Epithelial cell of esophagus (primary cell): ENCODE measurements around the gene LRRC32.

Source experiments
- DNase-seq: peaks from one replicate; pipeline ENCODE4 v3.0.0; 2010; ENCODE audit warnings: low read depth
- H3K4me3 ChIP-seq: 2 replicates; pipeline ENCODE4 v1.5.1; 2011; ENCODE audit warnings: mild to moderate bottlenecking, low read length, control low read depth
- TF ChIP-seq, protein P1 (sequence below): IDR thresholded peaks from 2 replicates; pipeline ENCODE4 v1.5.1; 2011; ENCODE audit warnings: low read depth, mild to moderate bottlenecking, low read length, control low read depth, inconsistent platforms; ENCODE audit not compliant: insufficient read depth; ENCODE audit errors: missing control alignments

Gene LRRC32

GRCh38 chr11:76634886-76635285 is 35.7 kb downstream of the LRRC32 start:
- H3K4me3 ChIP-seq = no peak overlapping the region
- TF ChIP-seq, protein P1, sequence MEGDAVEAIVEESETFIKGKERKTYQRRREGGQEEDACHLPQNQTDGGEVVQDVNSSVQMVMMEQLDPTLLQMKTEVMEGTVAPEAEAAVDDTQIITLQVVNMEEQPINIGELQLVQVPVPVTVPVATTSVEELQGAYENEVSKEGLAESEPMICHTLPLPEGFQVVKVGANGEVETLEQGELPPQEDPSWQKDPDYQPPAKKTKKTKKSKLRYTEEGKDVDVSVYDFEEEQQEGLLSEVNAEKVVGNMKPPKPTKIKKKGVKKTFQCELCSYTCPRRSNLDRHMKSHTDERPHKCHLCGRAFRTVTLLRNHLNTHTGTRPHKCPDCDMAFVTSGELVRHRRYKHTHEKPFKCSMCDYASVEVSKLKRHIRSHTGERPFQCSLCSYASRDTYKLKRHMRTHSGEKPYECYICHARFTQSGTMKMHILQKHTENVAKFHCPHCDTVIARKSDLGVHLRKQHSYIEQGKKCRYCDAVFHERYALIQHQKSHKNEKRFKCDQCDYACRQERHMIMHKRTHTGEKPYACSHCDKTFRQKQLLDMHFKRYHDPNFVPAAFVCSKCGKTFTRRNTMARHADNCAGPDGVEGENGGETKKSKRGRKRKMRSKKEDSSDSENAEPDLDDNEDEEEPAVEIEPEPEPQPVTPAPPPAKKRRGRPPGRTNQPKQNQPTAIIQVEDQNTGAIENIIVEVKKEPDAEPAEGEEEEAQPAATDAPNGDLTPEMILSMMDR = no peak
- DNase-seq = no peak

DNA sequence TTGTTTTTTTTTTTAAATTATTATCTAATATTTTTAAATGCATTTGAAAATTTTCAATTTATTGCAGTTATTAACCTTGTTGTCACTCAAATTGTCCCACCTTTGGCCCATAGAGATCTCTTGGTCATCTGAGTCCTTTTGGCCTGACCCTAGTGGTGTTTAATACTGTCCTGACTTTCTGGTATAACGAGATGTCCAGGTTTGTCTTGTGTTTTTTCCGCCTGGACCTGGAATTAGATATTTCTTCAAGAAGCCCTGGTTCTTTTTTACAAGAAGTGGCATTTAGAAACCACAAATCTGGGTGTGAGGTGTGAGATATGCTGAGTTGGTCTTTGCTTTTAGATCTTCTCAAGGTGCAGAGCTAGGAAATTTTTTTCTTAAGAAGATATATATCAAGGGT is 38.1 kb downstream of the LRRC32 start:
- TF ChIP-seq, protein P1 = no peak
- DNase-seq = no peak
- H3K4me3 ChIP-seq = no peak overlapping the region

GRCh38 chr11:76631566-76632308 is 38.8 kb downstream of the LRRC32 start:
- no peak for DNase-seq
- TF ChIP-seq, protein P1 = no peak
- H3K4me3 ChIP-seq = no peak overlapping the region

DNA sequence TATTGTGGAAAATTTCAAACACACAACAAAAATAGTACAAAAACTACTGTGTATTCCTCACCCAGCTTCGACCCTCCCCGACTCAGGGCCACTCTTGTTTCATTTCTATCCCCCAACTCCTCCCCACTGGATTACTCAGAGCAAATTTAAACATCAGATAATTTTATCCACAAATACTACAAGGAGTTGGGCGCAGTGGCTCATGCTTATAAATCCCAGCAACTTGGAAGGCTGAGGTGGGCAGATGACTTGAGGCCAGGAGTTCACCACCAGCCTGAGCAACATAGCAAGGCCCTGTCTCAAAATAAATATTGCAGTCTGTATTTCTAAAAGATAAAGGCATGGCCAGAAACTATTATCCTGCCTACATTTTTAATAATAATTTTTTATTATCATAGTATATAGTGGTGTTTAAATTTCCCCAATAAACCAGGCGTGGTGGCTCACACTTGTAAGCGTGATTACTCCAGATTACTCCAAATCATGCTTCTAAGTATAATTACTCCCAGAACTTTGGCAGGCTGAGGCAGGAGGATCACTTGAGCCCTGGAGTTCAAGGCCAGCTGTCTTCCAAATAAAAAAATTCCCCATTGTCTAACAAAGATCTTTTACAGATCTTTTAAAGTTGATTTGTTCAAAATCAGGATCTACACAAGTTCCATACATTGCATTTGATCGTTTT is 39.8 kb downstream of the LRRC32 start:
- TF ChIP-seq, protein P1 = no peak
- H3K4me3 ChIP-seq = no peak overlapping the region

GRCh38 chr11:76629853-76630599 is 40.5 kb downstream of the LRRC32 start:
- no peak for DNase-seq
- no peak overlapping the region for H3K4me3 ChIP-seq
- TF ChIP-seq, protein P1 = no peak

More for the DNA sequence above, 39.8 kb downstream of the LRRC32 start:
- no peak for DNase-seq

GRCh38 chr11:76629116-76629852 is 41.3 kb downstream of the LRRC32 start:
- H3K4me3 ChIP-seq = no peak overlapping the region
- DNase-seq = peak; percentile 27

More at GRCh38 chr11:76629116-76629852, 41.3 kb downstream of the LRRC32 start:
- TF ChIP-seq, protein P1 = no peak
